Uterus (tissue), 4 donors: ENCODE data around the gene AMT. TPM values are rescaled to one million over a fixed set of nuclear protein-coding genes. Genes with fewer than 3 reads are reported as not detected.

Experiments used
- DNase-seq, 2 donors: peaks; one replicate each; pipeline ENCODE4 v3.0.0-alpha.2; 2019 to 2020
- H3K27ac ChIP-seq, 2 donors: fragments of 200-600 bp; sonication (generic); 1 replicate in 1 of 2; 2 replicates in 1 of 2; pipeline ENCODE4 v1.5.1; 2016 to 2018
- H3K27me3 ChIP-seq, 2 donors: fragments of 200-600 bp; sonication (generic); one replicate each; pipeline ENCODE4 v1.5.1; 2018 to 2019; ENCODE audit warnings: control low read depth in 1 of 2
- H3K36me3 ChIP-seq, 2 donors: fragments of 200-600 bp; sonication (generic); one replicate each; pipeline ENCODE4 v1.5.1; 2019; ENCODE audit warnings: control low read depth in 1 of 2
- H3K4me1 ChIP-seq, 2 donors: fragments of 200-600 bp; sonication (generic); one replicate each; pipeline ENCODE4 v1.5.1; 2018 to 2019; ENCODE audit warnings: control low read depth in 1 of 2
- H3K4me3 ChIP-seq, 2 donors: fragments of 200-600 bp; sonication (generic); 1 replicate in 1 of 2; 2 replicates in 1 of 2; pipeline ENCODE4 v1.5.1; 2018 to 2019; ENCODE audit warnings: mild to moderate bottlenecking in 1 of 2
- H3K9me3 ChIP-seq, 2 donors: fragments of 200-600 bp; sonication (generic); one replicate each; pipeline ENCODE4 v1.5.1; 2019; ENCODE audit warnings: control low read depth in 1 of 2
- CTCF ChIP-seq, 4 experiments: fragments of 200-600 bp in 2 of 4; fragments of 450-650 bp in 2 of 4; sonication (generic) in 2 of 4; IDR thresholded peaks; one replicate each; pipeline ENCODE4 v1.5.1; 2016 to 2019; ENCODE audit warnings: antibody characterized with exemption in 4 of 4, mild to moderate bottlenecking in 2 of 4, moderate library complexity in 1 of 4
- POLR2A ChIP-seq, 2 donors: fragments of 450-650 bp; IDR thresholded peaks; one replicate each; pipeline ENCODE4 v1.6.1; 2016; ENCODE audit warnings: antibody characterized with exemption in 2 of 2, mild to moderate bottlenecking in 1 of 2, moderate library complexity in 1 of 2
- intact Hi-C: fragments of 100-400 bp; cut with DNase I; formaldehyde crosslinking; loops from one replicate; pipeline ENCODE4 v1.15.1; 2023; ENCODE audit warnings: low total_unique reads
- total RNA-seq, 4 donors: library from RNA; depleted of rRNA in 3 of 4; stranded (reverse); fragments of >200 nt in 3 of 4; gene quantifications; one replicate each; pipeline versions ENCODE4 v1.1.0 to v1.2.4, GENCODE V29; 2014 to 2023
- donor health status: DM: yes; HTN: yes; CAD: no.

AMT gene
- total RNA-seq, 4 donors from 2014 or later = 1.5 to 17.9 (median 14.0) TPM

- H3K4me1 ChIP-seq = peaks cover 0 to 4% of the 10 kb centered on the region in 2 donors
- no peak overlapping the region for H3K4me3 ChIP-seq
- H3K36me3 ChIP-seq = no peaks in the 10 kb centered on the region
- H3K9me3 ChIP-seq = no peaks in the 10 kb centered on the region
- H3K27ac ChIP-seq = no peak overlapping the region
- H3K27me3 ChIP-seq = no peaks in the 10 kb centered on the region
- no peak for TF ChIP-seq CTCF (IDR thresholded peaks at IDR 0.05)
- no peak for TF ChIP-seq POLR2A (IDR thresholded peaks at IDR 0.05)
- intact Hi-C loops = no loop called here
- no peak for DNase-seq
Measured at GRCh38 chr3:49466085-49466484, 43.8 kb upstream of the AMT start.

GRCh38 chr3:49465270-49466034 is 43.2 kb upstream of the AMT start:
- no peak for DNase-seq
- H3K36me3 ChIP-seq = no peaks in the 10 kb centered on the region
- intact Hi-C loops = no loop called here
- H3K4me1 ChIP-seq = peaks cover 0 to 4% of the 10 kb centered on the region in 2 donors
- no peak overlapping the region for H3K27ac ChIP-seq
- H3K9me3 ChIP-seq = no peaks in the 10 kb centered on the region
- H3K4me3 ChIP-seq = no peak overlapping the region
- H3K27me3 ChIP-seq = no peaks in the 10 kb centered on the region
- no peak for TF ChIP-seq CTCF (IDR thresholded peaks at IDR 0.05)
- no peak for TF ChIP-seq POLR2A (IDR thresholded peaks at IDR 0.05)

DNA sequence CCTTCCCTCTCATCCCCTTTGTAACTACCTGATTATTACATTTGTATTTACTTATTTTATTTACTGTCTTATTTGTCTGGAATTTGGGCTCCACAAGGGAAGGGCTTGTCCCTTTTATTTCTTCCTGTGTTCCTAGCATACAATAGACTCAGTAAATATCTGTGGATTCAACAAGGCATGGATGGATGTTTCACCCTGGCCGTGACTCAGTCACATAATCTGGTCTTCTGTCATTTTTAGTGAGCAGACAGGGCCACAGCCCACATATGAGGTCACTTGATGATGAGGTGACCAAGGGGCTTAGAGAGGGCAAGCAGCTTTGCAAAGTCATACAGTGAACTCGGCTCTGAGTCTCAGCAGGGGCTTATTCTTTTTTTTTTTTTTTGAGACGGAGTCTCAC is 39.9 kb upstream of the AMT start:
- Histone ChIP-seq H3K4me3 (no peak overlapping the region), H3K27me3 (no peaks in the 10 kb centered on the region), H3K36me3 (no peaks in the 10 kb centered on the region), H3K9me3 (no peaks in the 10 kb centered on the region), H3K27ac (no peak overlapping the region), H3K4me1 (no peaks in the 10 kb centered on the region)
- TF ChIP-seq CTCF (IDR thresholded peaks at IDR 0.05) (no peak), POLR2A (IDR thresholded peaks at IDR 0.05) (no peak)
- intact Hi-C loops = no loop called here
- no peak for DNase-seq

- H3K27ac ChIP-seq = no peak overlapping the region
- no peak for DNase-seq
- no peaks in the 10 kb centered on the region for H3K9me3 ChIP-seq
- TF ChIP-seq POLR2A (IDR thresholded peaks at IDR 0.05) (no peak), CTCF (IDR thresholded peaks at IDR 0.05) (no peak)
- no peak overlapping the region for H3K4me3 ChIP-seq
- H3K4me1 ChIP-seq = no peaks in the 10 kb centered on the region
- intact Hi-C loops = no loop called here
- H3K27me3 ChIP-seq = no peaks in the 10 kb centered on the region
- no peaks in the 10 kb centered on the region for H3K36me3 ChIP-seq
Measured at GRCh38 chr3:49461443-49462171, 39.3 kb upstream of the AMT start.

- Histone ChIP-seq H3K27me3 (no peaks in the 10 kb centered on the region), H3K4me3 (no peak overlapping the region), H3K36me3 (no peaks in the 10 kb centered on the region), H3K9me3 (no peaks in the 10 kb centered on the region), H3K4me1 (no peaks in the 10 kb centered on the region), H3K27ac (no peak overlapping the region)
- DNase-seq = no peak
- intact Hi-C loops = no loop called here
- no peak for TF ChIP-seq POLR2A (IDR thresholded peaks at IDR 0.05)
- no peak for TF ChIP-seq CTCF (IDR thresholded peaks at IDR 0.05)
Measured at GRCh38 chr3:49460956-49461355, 38.7 kb upstream of the AMT start.
